Measurements from ENCODE around the gene FAF1.

The FAF1 gene

GRCh38 chr1:50422675-50422945, 537.5 kb downstream of the FAF1 start:
- no peak overlapping the region for H3K4me3 ChIP-seq (ENCODE audit: control insufficient read depth, low read depth, low read length)
- no peak for DNase-seq (ENCODE audit: low read depth)
- TF ChIP-seq, protein P1, sequence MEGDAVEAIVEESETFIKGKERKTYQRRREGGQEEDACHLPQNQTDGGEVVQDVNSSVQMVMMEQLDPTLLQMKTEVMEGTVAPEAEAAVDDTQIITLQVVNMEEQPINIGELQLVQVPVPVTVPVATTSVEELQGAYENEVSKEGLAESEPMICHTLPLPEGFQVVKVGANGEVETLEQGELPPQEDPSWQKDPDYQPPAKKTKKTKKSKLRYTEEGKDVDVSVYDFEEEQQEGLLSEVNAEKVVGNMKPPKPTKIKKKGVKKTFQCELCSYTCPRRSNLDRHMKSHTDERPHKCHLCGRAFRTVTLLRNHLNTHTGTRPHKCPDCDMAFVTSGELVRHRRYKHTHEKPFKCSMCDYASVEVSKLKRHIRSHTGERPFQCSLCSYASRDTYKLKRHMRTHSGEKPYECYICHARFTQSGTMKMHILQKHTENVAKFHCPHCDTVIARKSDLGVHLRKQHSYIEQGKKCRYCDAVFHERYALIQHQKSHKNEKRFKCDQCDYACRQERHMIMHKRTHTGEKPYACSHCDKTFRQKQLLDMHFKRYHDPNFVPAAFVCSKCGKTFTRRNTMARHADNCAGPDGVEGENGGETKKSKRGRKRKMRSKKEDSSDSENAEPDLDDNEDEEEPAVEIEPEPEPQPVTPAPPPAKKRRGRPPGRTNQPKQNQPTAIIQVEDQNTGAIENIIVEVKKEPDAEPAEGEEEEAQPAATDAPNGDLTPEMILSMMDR (IDR thresholded peaks at IDR 0.05; ENCODE audit: control insufficient read depth, insufficient read depth, low read depth, low read length, missing control alignments) = no peak

DNA sequence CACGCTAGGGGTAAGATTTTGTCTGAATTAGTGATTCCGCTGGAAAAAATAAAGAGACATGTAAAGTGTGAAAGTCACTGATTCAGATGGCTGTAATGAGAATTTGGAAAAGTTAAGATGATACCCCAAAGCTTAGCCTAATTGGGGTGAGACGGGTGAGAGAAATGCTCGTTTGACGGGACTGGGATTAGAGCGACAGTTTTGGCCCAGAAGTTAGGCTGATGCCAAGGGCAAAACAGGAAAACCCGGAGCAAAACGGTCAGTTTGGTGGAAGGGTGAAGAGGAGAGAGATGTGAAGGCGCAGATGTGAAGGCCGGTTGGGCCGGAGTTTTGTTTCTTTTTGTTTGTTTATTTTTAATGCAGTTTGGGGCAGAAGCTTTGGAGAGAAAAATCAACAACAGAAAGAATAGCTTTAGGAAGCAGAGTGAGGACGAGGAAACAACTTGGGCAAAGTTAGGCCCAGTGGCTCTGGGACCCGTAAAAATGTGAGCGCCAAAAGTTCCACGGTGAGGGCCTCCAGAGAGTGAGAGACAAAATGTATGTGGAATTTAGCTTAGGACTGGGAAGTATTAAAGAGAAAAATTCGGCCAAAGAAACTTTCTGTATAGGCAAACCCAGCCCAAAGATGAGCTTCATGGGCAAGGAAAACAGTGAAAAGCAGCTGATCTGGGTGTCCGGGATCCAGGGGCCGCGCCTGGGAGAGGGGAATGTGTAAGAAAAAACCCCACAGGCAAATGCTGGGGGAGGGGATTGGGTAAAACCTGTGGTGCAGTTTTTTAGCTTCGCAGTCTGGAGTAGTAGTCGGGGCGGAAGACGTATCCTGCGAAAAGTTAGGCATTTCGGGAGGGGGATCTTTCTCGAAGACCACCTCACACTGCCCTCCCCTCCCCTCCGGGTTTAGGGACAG, 538.0 kb downstream of the FAF1 start:
- TF ChIP-seq, protein P1 (IDR thresholded peaks at IDR 0.05; ENCODE audit: control insufficient read depth, insufficient read depth, low read depth, low read length, missing control alignments) = no peak
- no peak overlapping the region for H3K4me3 ChIP-seq (ENCODE audit: control insufficient read depth, low read depth, low read length)
- DNase-seq (ENCODE audit: low read depth) = no peak

DNA sequence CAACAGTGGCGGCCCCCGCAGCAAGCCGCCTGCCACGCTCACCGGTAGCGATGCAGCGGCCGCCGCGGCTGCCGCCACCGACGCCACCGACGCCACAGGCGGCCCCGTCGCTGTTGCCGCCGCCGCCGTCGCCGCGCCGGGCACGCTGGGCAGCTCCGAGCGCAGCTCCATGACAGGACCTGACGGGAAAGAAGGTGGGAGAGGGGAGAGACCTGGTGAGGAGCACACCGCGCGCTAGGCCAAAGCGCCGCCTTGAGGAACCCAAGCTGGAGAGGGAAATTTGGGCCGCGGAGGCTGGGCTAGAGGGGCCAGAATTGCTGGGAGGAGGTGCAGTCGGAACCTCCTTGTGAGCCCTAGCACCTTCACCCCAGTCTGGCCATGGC, 538.7 kb downstream of the FAF1 start:
- no peak for DNase-seq (ENCODE audit: low read depth)
- TF ChIP-seq, protein P1 (IDR thresholded peaks at IDR 0.05; ENCODE audit: control insufficient read depth, insufficient read depth, low read depth, low read length, missing control alignments) = no peak
- H3K4me3 ChIP-seq (ENCODE audit: control insufficient read depth, low read depth, low read length) = no peak overlapping the region

DNA sequence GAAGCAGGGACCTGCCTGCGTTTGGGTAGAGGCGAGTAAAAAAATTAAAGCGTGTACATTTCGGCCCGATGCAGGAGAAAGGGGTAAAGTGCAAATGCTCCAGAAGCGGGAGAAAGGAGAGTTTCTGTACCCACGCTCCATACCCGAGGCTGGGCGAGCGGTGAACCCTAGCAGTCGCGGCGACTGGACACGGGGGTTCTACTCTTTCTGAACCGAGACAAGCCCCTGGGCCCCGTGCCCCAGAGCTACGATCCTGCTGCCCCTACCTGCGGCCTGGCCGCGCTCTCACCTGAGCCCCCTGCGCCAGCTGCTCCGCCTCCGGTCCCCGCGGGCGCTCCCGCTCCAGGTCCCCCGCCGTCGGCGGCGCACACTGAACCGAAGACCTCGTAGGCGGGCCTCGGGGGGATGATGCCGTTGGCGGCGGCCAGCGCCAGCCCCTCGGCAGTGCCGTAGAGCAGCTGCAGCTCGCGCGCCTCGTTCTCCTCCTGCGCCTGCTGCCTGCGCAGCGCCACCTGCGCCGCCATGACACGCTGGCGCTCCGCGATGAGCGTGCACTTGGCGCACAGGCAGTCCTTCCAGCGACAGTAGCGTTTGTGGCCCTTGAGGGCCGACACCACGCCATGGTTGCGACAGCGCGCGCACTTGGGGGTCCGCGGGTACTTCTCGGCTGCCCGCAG, 539.2 kb downstream of the FAF1 start:
- TF ChIP-seq, protein P1 (IDR thresholded peaks at IDR 0.05; ENCODE audit: control insufficient read depth, insufficient read depth, low read depth, low read length, missing control alignments) = no peak
- no peak overlapping the region for H3K4me3 ChIP-seq (ENCODE audit: control insufficient read depth, low read depth, low read length)
- DNase-seq (ENCODE audit: low read depth) = no peak

- no peak overlapping the region for H3K4me3 ChIP-seq (ENCODE audit: control insufficient read depth, low read depth, low read length)
- no peak for DNase-seq (ENCODE audit: low read depth)
- TF ChIP-seq, protein P1 (IDR thresholded peaks at IDR 0.05; ENCODE audit: control insufficient read depth, insufficient read depth, low read depth, low read length, missing control alignments) = no peak
Observed at GRCh38 chr1:50419907-50420677, 540.0 kb downstream of the FAF1 start.

DNA sequence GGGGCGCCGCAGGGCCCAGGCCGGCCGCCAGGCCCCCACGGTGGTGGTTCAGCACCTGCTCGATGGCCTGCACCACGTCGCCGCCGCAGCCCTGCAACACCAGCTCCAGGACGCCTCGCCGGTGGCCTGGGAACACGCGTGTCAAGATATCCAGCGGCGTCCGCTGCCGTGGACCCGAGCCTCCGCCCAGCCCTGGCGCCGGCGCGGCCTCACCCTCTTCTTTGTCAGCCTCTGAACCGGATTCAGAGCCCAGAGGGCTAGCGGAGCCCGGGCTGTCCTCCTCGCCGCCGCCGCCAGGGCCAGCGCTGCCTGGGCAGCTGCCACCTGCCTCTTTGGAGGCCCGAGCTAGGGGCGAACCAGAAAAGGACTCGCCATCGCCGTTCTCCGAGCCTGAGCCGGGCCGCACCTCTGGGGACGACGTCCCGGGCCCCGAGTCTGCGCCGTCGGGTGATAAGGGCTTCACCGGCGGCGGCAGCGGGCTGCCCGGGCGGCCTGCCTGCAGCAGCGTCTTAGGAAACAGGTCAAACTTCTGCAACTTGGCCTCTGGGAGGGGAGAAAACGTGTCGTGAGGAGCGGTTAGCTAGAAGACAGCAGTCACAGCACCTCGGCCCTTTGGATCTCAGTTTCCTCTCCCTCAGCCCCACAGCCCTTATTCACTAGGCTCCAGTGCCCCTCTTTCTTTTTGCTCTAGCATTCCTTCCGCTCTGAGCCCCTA, 540.7 kb downstream of the FAF1 start:
- no peak for DNase-seq (ENCODE audit: low read depth)
- TF ChIP-seq, protein P1 (IDR thresholded peaks at IDR 0.05; ENCODE audit: control insufficient read depth, insufficient read depth, low read depth, low read length, missing control alignments) = peak; percentile 24
- H3K4me3 ChIP-seq (ENCODE audit: control insufficient read depth, low read depth, low read length) = no peak overlapping the region

Data from AG09309 (cell line).